HEK293 (cell line): ENCODE data around the gene OGFOD3.
"Not testable (repeated sequence)": the region's sequence is repeated elsewhere in the genome, so short reads cannot be mapped to it uniquely, and the experiment has no call there.

Experiments
- CTCF ChIA-PET: fragments of 350-600 bp; formaldehyde crosslinking; extraction: SDS; loops from one replicate; lab custom pipeline; 2021; ENCODE audit warnings: antibody characterized with exemption; lab: Yijun Ruan, JAX
- POLR2A ChIA-PET: fragments of 300-600 bp; formaldehyde crosslinking; extraction: SDS; loops from one replicate; lab custom pipeline; 2020; ENCODE audit warnings: antibody characterized with exemption, inconsistent platforms; lab: Yijun Ruan, JAX
- H3K27ac ChIP-seq: fragments of 200-500 bp; sonication (Bioruptor generic); 2 replicates; pipeline ENCODE4 v1.5.1; 2014; ENCODE audit warnings: low read depth, low read length, control low read depth, inconsistent platforms; ENCODE audit errors: extremely low read depth
- H3K36me3 ChIP-seq, 2 experiments: fragments of 200-500 bp in 1 of 2; sonication (Bioruptor generic) in 1 of 2; 1 replicate in 1 of 2; 2 replicates in 1 of 2; pipeline ENCODE4 v1.5.1; 2014 to 2017; ENCODE audit warnings: inconsistent platforms in 2 of 2, low read length in 2 of 2; ENCODE audit not compliant: control insufficient read depth in 2 of 2, insufficient read depth in 1 of 2
- H3K4me1 ChIP-seq: fragments of 200-500 bp; sonication (Bioruptor generic); 2 replicates; pipeline ENCODE4 v1.5.1; 2014; ENCODE audit warnings: mild to moderate bottlenecking, low read length, inconsistent platforms; ENCODE audit not compliant: control insufficient read depth, insufficient read depth
- H3K4me3 ChIP-seq: 2 replicates; pipeline ENCODE4 v1.5.1; 2011; ENCODE audit warnings: low read depth, mild to moderate bottlenecking, control low read depth, low read length, moderate library complexity
- H3K9me3 ChIP-seq: fragments of 200-500 bp; sonication (Bioruptor generic); 2 replicates; pipeline ENCODE4 v1.5.1; 2014; ENCODE audit warnings: low read depth, low read length, inconsistent platforms; ENCODE audit not compliant: control insufficient read depth, insufficient read depth
- EGR2 ChIP-seq: fragments of 450-650 bp; formaldehyde crosslinking; IDR thresholded peaks from 2 replicates; pipeline ENCODE4 v1.5.1; 2016; ENCODE audit warnings: low read depth, missing biosample characterization, missing genetic modification characterization
- GFI1B ChIP-seq: fragments of 450-650 bp; formaldehyde crosslinking; IDR thresholded peaks from 2 replicates; pipeline ENCODE4 v1.5.1; 2016; ENCODE audit warnings: missing biosample characterization, missing genetic modification characterization
- GLI2 ChIP-seq: fragments of 450-650 bp; formaldehyde crosslinking; IDR thresholded peaks from 2 replicates; pipeline ENCODE4; 2017; ENCODE audit warnings: missing biosample characterization, missing genetic modification characterization, low read depth, borderline replicate concordance
- GLI4 ChIP-seq: fragments of 450-650 bp; formaldehyde crosslinking; IDR thresholded peaks from 2 replicates; pipeline ENCODE4 v1.5.1; 2016; ENCODE audit warnings: missing biosample characterization, missing genetic modification characterization
- KLF7 ChIP-seq: fragments of 450-650 bp; formaldehyde crosslinking; IDR thresholded peaks from 2 replicates; pipeline ENCODE4 v1.5.1; 2016; ENCODE audit warnings: missing biosample characterization, missing genetic modification characterization, borderline replicate concordance
- KLF8 ChIP-seq: fragments of 450-650 bp; formaldehyde crosslinking; IDR thresholded peaks from 2 replicates; pipeline ENCODE4 v1.5.1; 2016; ENCODE audit warnings: missing biosample characterization, missing genetic modification characterization
- PRDM1 ChIP-seq: fragments of 450-650 bp; formaldehyde crosslinking; IDR thresholded peaks from 2 replicates; pipeline ENCODE4; 2016; ENCODE audit warnings: missing biosample characterization, missing genetic modification characterization
- SP2 ChIP-seq: fragments of 450-650 bp; formaldehyde crosslinking; IDR thresholded peaks from 2 replicates; pipeline ENCODE4 v1.5.1; 2016; ENCODE audit warnings: missing biosample characterization, missing genetic modification characterization
- ZFHX2 ChIP-seq: fragments of 450-650 bp; formaldehyde crosslinking; conservative IDR thresholded peaks from 2 replicates; pipeline ENCODE4 v1.5.1; 2016; ENCODE audit warnings: missing biosample characterization, missing genetic modification characterization
- ZFP3 ChIP-seq: fragments of 450-650 bp; formaldehyde crosslinking; IDR thresholded peaks from 2 replicates; pipeline ENCODE4 v1.5.1; 2016; ENCODE audit warnings: low read depth, missing biosample characterization, missing genetic modification characterization
- ZNF121 ChIP-seq: fragments of 450-650 bp; formaldehyde crosslinking; IDR thresholded peaks from 2 replicates; pipeline ENCODE4 v1.5.1; 2016; ENCODE audit warnings: missing biosample characterization, missing genetic modification characterization
- ZNF211 ChIP-seq: fragments of 450-650 bp; formaldehyde crosslinking; IDR thresholded peaks from 2 replicates; pipeline ENCODE4 v1.5.1; 2016; ENCODE audit warnings: low read depth, missing biosample characterization, missing genetic modification characterization
- ZNF214 ChIP-seq: fragments of 450-650 bp; formaldehyde crosslinking; IDR thresholded peaks from 2 replicates; pipeline ENCODE4 v1.5.1; 2017; ENCODE audit warnings: missing biosample characterization, mild to moderate bottlenecking, missing genetic modification characterization, borderline replicate concordance
- ZNF292 ChIP-seq: fragments of 450-650 bp; formaldehyde crosslinking; IDR thresholded peaks from 2 replicates; pipeline ENCODE4 v1.5.1; 2016; ENCODE audit warnings: low read depth, missing biosample characterization, missing genetic modification characterization, borderline replicate concordance
- ZNF366 ChIP-seq: fragments of 450-650 bp; formaldehyde crosslinking; conservative IDR thresholded peaks from 2 replicates; pipeline ENCODE4 v1.5.1; 2016; ENCODE audit warnings: missing biosample characterization, missing genetic modification characterization
- ZNF404 ChIP-seq: fragments of 450-650 bp; formaldehyde crosslinking; IDR thresholded peaks from 2 replicates; pipeline ENCODE4 v1.5.1; 2017; ENCODE audit warnings: missing biosample characterization, missing genetic modification characterization
- ZNF48 ChIP-seq: fragments of 450-650 bp; formaldehyde crosslinking; IDR thresholded peaks from 2 replicates; pipeline ENCODE4 v1.5.1; 2016; ENCODE audit warnings: missing biosample characterization, missing genetic modification characterization
- ZNF501 ChIP-seq: fragments of 450-650 bp; formaldehyde crosslinking; IDR thresholded peaks from 2 replicates; pipeline ENCODE4 v1.5.1; 2016; ENCODE audit warnings: missing biosample characterization, missing genetic modification characterization
- ZNF560 ChIP-seq: fragments of 450-650 bp; formaldehyde crosslinking; IDR thresholded peaks from 2 replicates; pipeline ENCODE4 v1.5.1; 2017; ENCODE audit warnings: missing biosample characterization, missing genetic modification characterization, borderline replicate concordance
- ZNF571 ChIP-seq: fragments of 450-650 bp; formaldehyde crosslinking; IDR thresholded peaks from 2 replicates; pipeline ENCODE4 v1.5.0; 2017; ENCODE audit warnings: missing biosample characterization, missing genetic modification characterization
- ZNF610 ChIP-seq: fragments of 450-650 bp; formaldehyde crosslinking; IDR thresholded peaks from 2 replicates; pipeline ENCODE4 v1.5.1; 2016; ENCODE audit warnings: missing biosample characterization, missing genetic modification characterization, borderline replicate concordance
- ZNF621 ChIP-seq: fragments of 450-650 bp; formaldehyde crosslinking; IDR thresholded peaks from 2 replicates; pipeline ENCODE4 v1.5.1; 2017; ENCODE audit warnings: missing biosample characterization, missing genetic modification characterization
- ZNF747 ChIP-seq: fragments of 450-650 bp; formaldehyde crosslinking; IDR thresholded peaks from 2 replicates; pipeline ENCODE4 v1.5.1; 2016; ENCODE audit warnings: missing biosample characterization, missing genetic modification characterization
- TF ChIP-seq, protein P1 (sequence below): fragments of 450-650 bp; formaldehyde crosslinking; IDR thresholded peaks from 2 replicates; pipeline ENCODE4 v1.5.1; 2016; ENCODE audit warnings: missing biosample characterization, missing genetic modification characterization, low read depth

The OGFOD3 gene

DNA sequence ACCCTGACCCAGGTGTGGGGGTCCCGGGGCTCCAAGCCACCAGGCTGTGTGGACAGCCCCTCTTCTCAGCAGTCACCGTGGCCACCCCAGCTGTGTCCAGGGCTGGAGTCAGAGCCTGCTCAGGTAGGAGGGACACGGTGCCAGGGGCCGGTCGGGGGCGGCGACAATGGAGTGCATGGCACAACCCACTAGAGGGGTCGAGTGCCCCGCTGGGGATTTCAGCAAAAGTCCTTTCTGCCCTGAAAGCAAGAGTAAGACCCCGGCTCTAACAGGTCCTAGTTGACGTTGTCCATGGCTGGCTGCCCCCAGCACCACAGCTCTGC is 35.5 kb downstream of the OGFOD3 start (continued):
- TF ChIP-seq, protein P1, sequence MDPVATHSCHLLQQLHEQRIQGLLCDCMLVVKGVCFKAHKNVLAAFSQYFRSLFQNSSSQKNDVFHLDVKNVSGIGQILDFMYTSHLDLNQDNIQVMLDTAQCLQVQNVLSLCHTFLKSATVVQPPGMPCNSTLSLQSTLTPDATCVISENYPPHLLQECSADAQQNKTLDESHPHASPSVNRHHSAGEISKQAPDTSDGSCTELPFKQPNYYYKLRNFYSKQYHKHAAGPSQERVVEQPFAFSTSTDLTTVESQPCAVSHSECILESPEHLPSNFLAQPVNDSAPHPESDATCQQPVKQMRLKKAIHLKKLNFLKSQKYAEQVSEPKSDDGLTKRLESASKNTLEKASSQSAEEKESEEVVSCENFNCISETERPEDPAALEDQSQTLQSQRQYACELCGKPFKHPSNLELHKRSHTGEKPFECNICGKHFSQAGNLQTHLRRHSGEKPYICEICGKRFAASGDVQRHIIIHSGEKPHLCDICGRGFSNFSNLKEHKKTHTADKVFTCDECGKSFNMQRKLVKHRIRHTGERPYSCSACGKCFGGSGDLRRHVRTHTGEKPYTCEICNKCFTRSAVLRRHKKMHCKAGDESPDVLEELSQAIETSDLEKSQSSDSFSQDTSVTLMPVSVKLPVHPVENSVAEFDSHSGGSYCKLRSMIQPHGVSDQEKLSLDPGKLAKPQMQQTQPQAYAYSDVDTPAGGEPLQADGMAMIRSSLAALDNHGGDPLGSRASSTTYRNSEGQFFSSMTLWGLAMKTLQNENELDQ (tag by site-specific recombination): no peak

GRCh38 chr17:82382220-82382932 is 36.0 kb downstream of the OGFOD3 start:
- peak; percentile 99 for TF ChIP-seq ZNF121 (tag by site-specific recombination)
- TF ChIP-seq, all 188 proteins: peak for 1; not testable (repeated sequence) for 187
- H3K27ac ChIP-seq, CTCF ChIA-PET, H3K4me3 ChIP-seq, H3K36me3 ChIP-seq, H3K9me3 ChIP-seq, H3K4me1 ChIP-seq: not testable (repeated sequence)
- POLR2A ChIA-PET: interaction anchor here (1.5 kb wide), 1 partner anchor 12 kb away, joined by 4 read pairs; no protein-coding TSS in a partner anchor

DNA sequence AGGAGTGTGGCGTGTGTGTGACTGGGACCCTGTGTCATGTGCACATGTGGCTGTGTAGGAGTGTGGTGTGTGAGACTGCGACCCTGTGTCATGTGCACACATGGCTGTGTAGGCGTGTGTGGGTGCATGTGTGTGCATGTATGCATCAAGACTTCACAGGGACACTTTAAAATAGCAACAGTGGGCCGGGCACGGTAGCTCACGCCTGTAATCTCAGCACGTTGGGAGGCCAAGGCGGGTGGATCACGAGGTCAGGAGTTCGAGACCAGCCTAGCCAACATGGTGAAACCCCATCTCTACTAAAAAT is 36.7 kb downstream of the OGFOD3 start:
- not testable (repeated sequence) for H3K9me3 ChIP-seq, H3K27ac ChIP-seq, H3K4me1 ChIP-seq, H3K4me3 ChIP-seq, H3K36me3 ChIP-seq
- TF ChIP-seq EGR2 (tag by site-specific recombination) (peak; percentile 54; the same call in 1 of the 2 replicates), ZFHX2 (0 out of 2 replicates have a peak, but pooled peaks have one; percentile 66)
- POLR2A ChIA-PET: interaction anchor here (1.5 kb wide), 1 partner anchor 11 kb away, joined by 4 read pairs; no protein-coding TSS in a partner anchor
- CTCF ChIA-PET: interaction anchor here (0.9 kb wide), 1 partner anchor 35 kb away, joined by 3 read pairs; no protein-coding TSS in a partner anchor

GRCh38 chr17:82380860-82381702 is 37.3 kb downstream of the OGFOD3 start:
- no peak overlapping the region for H3K4me3 ChIP-seq
- POLR2A ChIA-PET: interaction anchor here (0.5 kb wide), 1 partner anchor 11 kb away, joined by 3 read pairs; no protein-coding TSS in a partner anchor
- no peaks in the 10 kb centered on the region for H3K36me3 ChIP-seq
- H3K9me3 ChIP-seq: no peaks in the 10 kb centered on the region
- CTCF ChIA-PET: interaction anchor here (0.7 to 0.9 kb wide), 2 partner anchors 36 to 166 kb away, joined by 3 read pairs; no protein-coding TSS in a partner anchor
- TF ChIP-seq ZFP3 (tag by site-specific recombination): peak; percentile 76
- TF ChIP-seq ZNF560 (tag by site-specific recombination): no peak
- TF ChIP-seq PRDM1 (tag by site-specific recombination): peak; percentile 63
- no peak for TF ChIP-seq KLF7 (tag by site-specific recombination)
- no peaks in the 10 kb centered on the region for H3K4me1 ChIP-seq
- no peak overlapping the region for H3K27ac ChIP-seq

DNA sequence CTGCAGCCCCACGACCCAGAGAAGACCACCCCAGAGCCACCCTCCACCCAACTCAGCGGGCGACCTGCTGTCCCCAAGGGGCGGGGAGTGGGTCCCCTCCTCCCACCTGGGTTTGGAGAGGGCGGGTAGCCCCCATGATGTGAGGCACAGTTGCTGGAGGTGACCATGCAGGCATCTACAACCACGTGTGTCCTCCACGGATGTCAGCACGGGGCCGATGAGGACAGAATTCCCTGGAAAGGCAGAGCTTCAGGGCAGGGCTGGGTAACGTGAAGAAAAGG is 39.7 kb downstream of the OGFOD3 start:
- H3K4me1 ChIP-seq: no peaks in the 10 kb centered on the region
- CTCF ChIA-PET: no interaction called here
- POLR2A ChIA-PET: interaction anchor here (0.9 kb wide), 1 partner anchor 34 kb away, joined by 3 read pairs; no protein-coding TSS in a partner anchor

More for the DNA sequence above, 39.7 kb downstream of the OGFOD3 start:
- Histone ChIP-seq H3K4me3 (no peak overlapping the region), H3K27ac (no peak overlapping the region), H3K9me3 (no peaks in the 10 kb centered on the region), H3K36me3 (no peaks in the 10 kb centered on the region)
- TF ChIP-seq ZNF121 (tag by site-specific recombination) (no peak), GLI2 (tag by site-specific recombination) (no peak), ZNF48 (tag by site-specific recombination) (no peak), ZNF621 (tag by site-specific recombination) (no peak), KLF8 (tag by site-specific recombination) (no peak), ZNF211 (tag by site-specific recombination) (no peak), GLI4 (tag by site-specific recombination) (no peak), ZNF214 (tag by site-specific recombination) (no peak), ZNF571 (tag by site-specific recombination) (no peak), ZNF366 (no peak), ZNF404 (no peak), ZNF501 (tag by site-specific recombination) (no peak), GFI1B (no peak), SP2 (no peak), ZNF292 (tag by site-specific recombination) (no peak), ZNF610 (no peak), ZNF747 (tag by site-specific recombination) (no peak)
